Measurements from ENCODE around the gene MYOF. TPM values are rescaled to one million over a fixed set of nuclear protein-coding genes. Genes with fewer than 3 reads are reported as not detected.

MYOF gene
- total RNA-seq, 1 donor from 2014 or later: 13.4 TPM

GRCh38 chr10:93272884-93273675 lies 209.1 kb downstream of the MYOF start:
- no peaks in the 10 kb centered on the region for H3K4me1 Mint-ChIP-seq (ENCODE audit: low read depth)
- H3K27me3 Mint-ChIP-seq (ENCODE audit: insufficient read depth): no peaks in the 10 kb centered on the region
- no peaks in the 10 kb centered on the region for H3K36me3 Mint-ChIP-seq (ENCODE audit: low read depth)
- intact Hi-C loops (cut with micrococcal nuclease): no loop called here
- no peak overlapping the region for H3K27ac Mint-ChIP-seq
- H3K4me3 Mint-ChIP-seq: no peak overlapping the region
- peaks cover 9% of the 10 kb centered on the region for H3K9me3 Mint-ChIP-seq
- DNase-seq (ENCODE audit: low spot score): no peak

- Mint-ChIP-seq H3K9me3 (peaks cover 9% of the 10 kb centered on the region), H3K27ac (no peak overlapping the region), H3K4me1 (ENCODE audit: low read depth) (peaks cover 9% of the 10 kb centered on the region), H3K36me3 (ENCODE audit: low read depth) (no peaks in the 10 kb centered on the region), H3K4me3 (no peak overlapping the region), H3K27me3 (ENCODE audit: insufficient read depth) (no peaks in the 10 kb centered on the region)
- intact Hi-C loops (cut with micrococcal nuclease): no loop called here
- DNase-seq (ENCODE audit: low spot score): no peak
These were observed 210.8 kb downstream of the MYOF start for GRCh38 chr10:93271347-93271746.

GRCh38 chr10:93269281-93269680 lies 212.9 kb downstream of the MYOF start:
- H3K36me3 Mint-ChIP-seq (ENCODE audit: low read depth): no peaks in the 10 kb centered on the region
- no peak overlapping the region for H3K27ac Mint-ChIP-seq
- H3K4me3 Mint-ChIP-seq: no peak overlapping the region
- H3K4me1 Mint-ChIP-seq (ENCODE audit: low read depth): peaks cover 9% of the 10 kb centered on the region
- H3K9me3 Mint-ChIP-seq: peaks cover 9% of the 10 kb centered on the region
- intact Hi-C loops (cut with micrococcal nuclease): no loop called here
- H3K27me3 Mint-ChIP-seq (ENCODE audit: insufficient read depth): no peaks in the 10 kb centered on the region
- no peak for DNase-seq (ENCODE audit: low spot score)

GRCh38 chr10:93268021-93268420 lies 214.1 kb downstream of the MYOF start:
- Mint-ChIP-seq H3K4me3 (no peak overlapping the region), H3K27me3 (ENCODE audit: insufficient read depth) (no peaks in the 10 kb centered on the region), H3K36me3 (ENCODE audit: low read depth) (no peaks in the 10 kb centered on the region), H3K9me3 (peaks cover 9% of the 10 kb centered on the region), H3K27ac (no peak overlapping the region), H3K4me1 (ENCODE audit: low read depth) (peaks cover 9% of the 10 kb centered on the region)
- intact Hi-C loops (cut with micrococcal nuclease): no loop called here
- no peak for DNase-seq (ENCODE audit: low spot score)

GRCh38 chr10:93267521-93267920 lies 214.6 kb downstream of the MYOF start:
- peaks cover 9% of the 10 kb centered on the region for H3K4me1 Mint-ChIP-seq (ENCODE audit: low read depth)
- H3K4me3 Mint-ChIP-seq: no peak overlapping the region
- H3K9me3 Mint-ChIP-seq: peaks cover 9% of the 10 kb centered on the region
- no peaks in the 10 kb centered on the region for H3K36me3 Mint-ChIP-seq (ENCODE audit: low read depth)
- intact Hi-C loops (cut with micrococcal nuclease): no loop called here
- DNase-seq (ENCODE audit: low spot score): no peak
- no peaks in the 10 kb centered on the region for H3K27me3 Mint-ChIP-seq (ENCODE audit: insufficient read depth)
- H3K27ac Mint-ChIP-seq: no peak overlapping the region

GRCh38 chr10:93266858-93267257 lies 215.3 kb downstream of the MYOF start:
- Mint-ChIP-seq H3K9me3 (peaks cover 9% of the 10 kb centered on the region), H3K4me3 (no peak overlapping the region), H3K36me3 (ENCODE audit: low read depth) (no peaks in the 10 kb centered on the region), H3K27me3 (ENCODE audit: insufficient read depth) (no peaks in the 10 kb centered on the region), H3K4me1 (ENCODE audit: low read depth) (peaks cover 9% of the 10 kb centered on the region), H3K27ac (no peak overlapping the region)
- no peak for DNase-seq (ENCODE audit: low spot score)
- intact Hi-C loops (cut with micrococcal nuclease): no loop called here

GRCh38 chr10:93261961-93262610 lies 220.0 kb downstream of the MYOF start:
- DNase-seq (ENCODE audit: low spot score): no peak
- H3K27me3 Mint-ChIP-seq (ENCODE audit: insufficient read depth): no peaks in the 10 kb centered on the region
- no peaks in the 10 kb centered on the region for H3K36me3 Mint-ChIP-seq (ENCODE audit: low read depth)
- intact Hi-C loops (cut with micrococcal nuclease): no loop called here
- H3K4me1 Mint-ChIP-seq (ENCODE audit: low read depth): peaks cover 5% of the 10 kb centered on the region
- H3K27ac Mint-ChIP-seq: no peak overlapping the region
- H3K9me3 Mint-ChIP-seq: no peaks in the 10 kb centered on the region
- H3K4me3 Mint-ChIP-seq: no peak overlapping the region

- Mint-ChIP-seq H3K27ac (no peak overlapping the region), H3K27me3 (ENCODE audit: insufficient read depth) (no peaks in the 10 kb centered on the region), H3K4me1 (ENCODE audit: low read depth) (no peaks in the 10 kb centered on the region), H3K36me3 (ENCODE audit: low read depth) (no peaks in the 10 kb centered on the region), H3K9me3 (no peaks in the 10 kb centered on the region), H3K4me3 (no peak overlapping the region)
- intact Hi-C loops (cut with micrococcal nuclease): no loop called here
- DNase-seq (ENCODE audit: low spot score): no peak
These were observed 221.0 kb downstream of the MYOF start for GRCh38 chr10:93261089-93261488.

GRCh38 chr10:93259126-93259525 lies 223.0 kb downstream of the MYOF start:
- Mint-ChIP-seq H3K9me3 (no peaks in the 10 kb centered on the region), H3K4me1 (ENCODE audit: low read depth) (no peaks in the 10 kb centered on the region), H3K4me3 (no peak overlapping the region), H3K27ac (no peak overlapping the region), H3K27me3 (ENCODE audit: insufficient read depth) (no peaks in the 10 kb centered on the region), H3K36me3 (ENCODE audit: low read depth) (no peaks in the 10 kb centered on the region)
- intact Hi-C loops (cut with micrococcal nuclease): no loop called here
- no peak for DNase-seq (ENCODE audit: low spot score)

Other genes with a start within 250 kb of the MYOF start
- 53.0 and 55.7 TPM in 2 replicates for gene CEP55, start 14.3 kb upstream of the MYOF start, total RNA-seq
- not detected in 2 replicates for gene FFAR4, start 84.3 kb upstream of the MYOF start, total RNA-seq
- gene RBP4, start 118.9 kb upstream of the MYOF start, total RNA-seq: not detected in 2 replicates
- gene PDE6C, start 130.2 kb upstream of the MYOF start, total RNA-seq: not detected in 2 replicates
- gene FRA10AC1, start 220.3 kb upstream of the MYOF start, total RNA-seq: 25.9 and 28.2 TPM in 2 replicates